ENCODE measurements around the gene LMF2.
A peak's percentile ranks its signal among the peaks of the same experiment; 100 is the strongest.

Gene LMF2

DNA sequence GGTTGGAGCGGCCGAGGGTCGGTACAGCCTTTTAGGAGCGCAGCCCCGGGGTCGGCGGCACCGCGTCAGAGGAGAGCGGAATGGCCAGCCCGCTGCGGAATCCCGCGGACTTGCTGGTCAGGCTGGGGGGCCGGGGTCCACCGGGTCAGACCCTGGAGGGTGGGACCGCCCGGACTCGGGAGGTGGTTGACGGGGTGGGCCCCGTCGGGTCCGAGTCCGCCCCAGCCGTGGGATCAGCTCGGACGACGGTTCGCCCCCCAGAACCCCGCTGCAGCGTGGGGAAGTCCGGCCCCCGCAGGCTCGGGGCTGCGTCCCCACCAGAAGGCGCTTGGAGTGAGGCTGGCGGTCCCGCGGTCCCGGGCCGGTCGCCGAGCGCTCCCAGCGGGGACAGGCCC lies 26.5 kb downstream of the LMF2 start:
- DNase-seq = no peak

GRCh38 chr22:50479721-50480120 lies 27.8 kb downstream of the LMF2 start:
- no peak for DNase-seq

DNA sequence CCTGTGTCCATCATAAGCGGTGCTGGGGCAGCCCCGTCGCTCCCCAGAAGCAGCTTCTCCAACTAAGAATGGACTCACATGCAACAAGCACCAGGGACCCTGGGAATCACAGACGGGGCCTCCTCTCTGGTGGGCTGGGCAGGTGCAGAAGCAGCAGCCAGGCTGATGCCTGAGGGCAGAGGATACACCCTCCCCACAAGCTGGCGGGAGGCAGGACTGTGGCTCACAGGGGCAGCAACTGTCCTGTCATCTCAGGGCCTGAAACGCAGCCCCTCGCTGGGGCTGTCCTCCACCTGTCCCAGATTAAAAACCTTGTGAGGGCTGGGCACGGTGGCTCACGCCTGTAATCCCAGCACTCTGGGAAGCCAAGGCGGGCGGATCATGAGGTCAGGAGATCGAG lies 29.6 kb downstream of the LMF2 start:
- DNase-seq = no peak

DNA sequence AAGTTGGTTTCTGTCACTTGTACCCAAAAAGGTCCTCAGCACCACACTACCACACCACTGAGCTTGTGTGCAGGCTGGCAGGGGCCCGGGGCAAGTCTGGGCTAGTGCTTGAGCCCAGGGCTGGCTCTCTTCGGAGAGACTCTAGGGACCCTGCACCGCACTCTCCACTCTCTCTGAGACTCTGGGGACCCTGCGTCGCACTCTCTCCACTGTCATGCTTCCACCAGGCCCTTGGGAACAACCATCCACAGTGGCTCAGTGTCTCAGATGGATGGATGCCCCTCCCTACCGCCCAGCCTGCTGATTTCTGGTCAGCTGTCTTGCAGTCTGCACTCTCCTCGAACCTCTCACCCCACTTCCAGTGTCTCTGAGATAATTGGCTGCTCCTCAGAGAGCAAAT lies 30.6 kb downstream of the LMF2 start:
- no peak for DNase-seq

DNA sequence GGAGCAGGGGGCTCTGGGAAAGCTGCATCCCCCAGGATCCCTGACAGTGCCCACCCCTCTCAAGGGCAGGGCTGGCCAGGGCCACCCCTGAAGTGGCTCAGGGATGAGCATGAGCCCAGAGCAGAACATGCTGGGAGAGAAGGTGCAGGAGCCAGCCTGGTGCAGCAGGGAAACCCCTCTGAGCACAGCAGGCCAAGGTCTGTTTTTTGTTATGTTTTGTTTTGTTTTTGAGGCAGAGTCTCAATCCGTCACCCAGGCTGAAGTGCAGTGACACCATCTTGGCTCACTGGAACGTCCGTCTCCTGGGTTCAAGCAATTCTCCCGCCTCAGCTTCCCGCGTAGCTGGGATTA lies 31.9 kb downstream of the LMF2 start:
- DNase-seq = no peak

- peak; percentile 91 for DNase-seq
Observed at GRCh38 chr22:50474710-50475651, 32.5 kb downstream of the LMF2 start, which contains the start of gene SBF1. Gene SBF1, minus strand, starts transcription at chr22:50475035. Its CDS starts 195 bp downstream, at chr22:50474840.

GRCh38 chr22:50473855-50474671 lies 33.4 kb downstream of the LMF2 start:
- DNase-seq = peak; percentile 61

DNA sequence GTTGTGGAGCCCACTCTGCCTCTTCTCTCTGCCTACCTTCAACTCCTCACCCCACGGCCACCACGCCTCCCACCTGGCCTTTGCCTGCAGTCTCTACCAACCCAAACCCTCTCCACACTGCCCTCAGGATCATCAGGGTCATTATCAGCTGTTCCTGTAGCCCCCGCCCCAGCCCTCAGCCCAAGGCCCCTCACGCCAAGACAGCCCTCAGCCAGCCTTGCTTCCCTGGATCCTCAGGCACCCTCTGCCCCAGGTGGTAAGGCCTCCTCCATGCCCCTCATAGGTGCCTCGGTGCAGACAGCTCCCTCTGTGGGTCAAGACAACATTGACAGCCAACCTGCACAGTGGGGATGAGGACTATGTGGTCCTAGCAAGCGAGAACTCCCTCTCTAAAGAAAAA lies 34.4 kb downstream of the LMF2 start:
- DNase-seq = no peak

- no peak for DNase-seq
Observed at GRCh38 chr22:50471962-50472361, 35.5 kb downstream of the LMF2 start.

- DNase-seq = no peak
Observed at GRCh38 chr22:50471197-50471847, 36.2 kb downstream of the LMF2 start.

GRCh38 chr22:50470491-50470890 lies 37.0 kb downstream of the LMF2 start:
- DNase-seq = no peak

GRCh38 chr22:50469377-50470305 lies 37.9 kb downstream of the LMF2 start:
- peak; percentile 75 for DNase-seq

DNA sequence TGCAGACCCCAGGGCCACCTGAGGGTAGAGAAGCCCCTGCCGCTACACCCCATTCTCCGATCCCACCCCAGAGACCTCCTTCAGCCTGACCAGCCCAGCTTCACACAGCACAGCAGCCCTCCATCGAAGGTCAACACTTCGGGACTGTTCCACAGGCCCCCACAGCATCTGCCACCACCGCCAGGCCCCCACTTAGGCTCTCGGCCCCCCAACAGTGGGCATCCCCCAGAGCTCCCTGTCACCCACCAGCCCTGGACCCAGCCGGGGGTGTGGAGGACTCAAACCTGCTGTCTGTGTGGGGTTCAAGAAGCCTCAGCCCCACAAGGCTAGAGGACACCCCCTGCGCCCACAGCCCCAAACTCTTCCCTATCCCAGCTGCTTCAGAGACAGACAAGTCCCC lies 38.9 kb downstream of the LMF2 start:
- no peak for DNase-seq

DNA sequence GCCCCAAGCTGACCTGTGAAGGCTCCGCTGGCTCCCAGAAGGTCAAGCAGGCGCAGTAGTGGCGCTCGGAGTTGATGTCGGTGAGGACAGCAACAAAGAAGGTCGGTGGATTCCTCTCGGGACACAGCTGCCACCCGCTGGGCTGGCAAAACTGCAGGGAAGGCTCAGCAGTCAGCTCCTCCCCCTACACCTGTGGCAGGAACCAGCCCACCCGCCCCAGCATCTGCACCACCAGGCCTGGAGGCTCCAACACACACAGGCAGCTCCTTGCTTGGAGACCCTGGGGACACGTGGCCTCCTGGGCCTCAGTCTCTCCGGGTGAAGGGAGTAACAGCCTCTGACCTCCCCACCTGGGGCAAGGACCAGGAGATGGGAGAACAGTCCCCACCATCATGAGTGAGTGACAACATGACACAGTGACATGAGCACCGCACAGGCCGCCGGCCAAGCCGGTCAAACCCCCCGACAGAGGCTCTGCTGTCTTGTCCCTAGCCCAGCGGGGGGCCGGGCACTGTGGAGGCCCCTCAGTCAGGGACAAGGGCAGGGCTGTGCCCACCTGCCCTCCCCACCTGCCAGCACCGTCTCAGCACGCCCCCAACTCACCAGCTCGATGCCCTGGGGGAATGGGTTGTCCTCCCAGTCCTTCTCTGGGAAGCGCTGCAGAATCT lies 39.6 kb downstream of the LMF2 start:
- no peak for DNase-seq

DNA sequence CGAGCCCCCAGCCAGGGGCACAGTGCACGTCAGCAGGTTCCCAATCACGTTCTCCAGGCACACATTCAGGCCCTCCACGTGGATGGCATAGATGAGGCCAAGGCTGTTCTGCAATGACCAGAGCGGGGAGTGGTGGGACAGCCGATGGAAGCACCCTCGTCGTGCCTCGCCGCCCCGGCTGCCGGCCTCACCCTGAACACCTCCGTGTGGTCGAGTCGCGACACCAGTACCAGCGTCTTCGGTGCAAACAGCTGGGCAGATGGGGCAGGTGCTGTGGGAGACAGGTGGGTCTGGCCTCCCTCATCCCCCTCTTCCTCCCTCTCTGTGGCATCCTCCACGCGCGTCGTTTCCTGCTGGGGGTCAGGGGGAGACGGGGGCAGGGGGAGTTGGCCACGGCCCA lies 40.2 kb downstream of the LMF2 start:
- DNase-seq = no peak

GRCh38 chr22:50465066-50465930 lies 42.2 kb downstream of the LMF2 start:
- DNase-seq = no peak

- DNase-seq = no peak
Observed at GRCh38 chr22:50464451-50464850, 43.1 kb downstream of the LMF2 start.

DNA sequence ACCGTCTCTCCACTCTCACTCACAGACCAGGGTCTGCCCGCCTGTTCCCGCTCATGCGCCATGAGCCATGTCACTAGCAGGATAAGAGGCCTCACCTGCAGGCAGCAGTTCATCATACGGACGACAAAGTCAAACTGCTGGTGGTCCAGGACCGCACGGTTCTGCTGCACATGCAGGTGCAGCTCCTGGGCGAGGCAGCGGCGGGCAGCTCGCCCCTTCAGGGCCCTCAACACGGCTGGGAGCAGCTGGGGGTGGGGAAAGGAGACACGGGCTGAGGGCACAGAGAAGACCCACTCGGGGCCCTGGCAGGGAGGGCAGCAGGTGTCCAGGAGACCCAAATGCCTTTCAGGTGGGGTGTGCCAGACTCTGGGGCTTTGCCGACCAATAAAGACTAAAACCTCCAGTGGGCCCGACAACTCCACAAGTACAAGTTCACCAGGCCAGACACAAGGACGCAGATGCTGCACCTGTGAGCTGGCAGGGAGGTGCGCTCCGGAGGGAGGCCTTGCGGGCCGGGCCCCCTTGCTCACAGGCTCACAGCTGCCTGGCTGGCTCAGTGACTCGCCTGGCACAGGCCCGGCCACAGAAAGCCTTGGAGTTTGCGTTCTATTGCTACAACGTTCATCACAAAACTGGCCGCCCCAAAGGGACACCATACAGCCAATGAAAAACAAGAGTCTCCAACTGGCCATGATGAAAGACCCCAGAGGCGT lies 44.2 kb downstream of the LMF2 start:
- no peak for DNase-seq

DNA sequence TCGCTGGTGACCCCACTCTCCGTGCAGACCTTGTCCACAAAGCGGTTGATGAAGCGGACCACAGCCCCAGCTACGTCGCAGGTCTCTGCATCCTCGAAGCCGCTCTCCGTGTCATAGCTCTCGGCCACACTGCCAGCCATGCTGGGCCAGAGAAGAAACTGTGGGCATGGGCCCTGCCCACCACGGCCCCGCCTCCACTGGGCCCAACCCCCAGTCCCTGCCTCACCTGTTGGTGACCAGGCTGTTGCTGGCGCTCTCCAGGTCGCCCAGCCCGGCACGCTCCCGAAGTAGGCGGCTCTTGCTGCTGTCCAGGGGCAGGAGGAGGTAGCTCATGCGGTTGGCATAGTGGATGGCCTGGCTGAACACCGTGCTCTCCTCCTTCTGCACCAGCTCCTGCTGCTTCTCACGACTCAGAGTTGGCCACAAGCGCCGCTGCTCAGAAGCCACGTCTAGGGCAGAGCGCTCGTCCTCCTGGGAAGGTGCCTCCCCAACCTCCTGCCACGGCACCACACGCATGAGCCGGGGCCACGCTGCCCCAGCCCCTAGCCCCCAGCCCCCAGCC lies 45.4 kb downstream of the LMF2 start:
- no peak for DNase-seq

- no peak for DNase-seq
Observed at GRCh38 chr22:50461536-50461935, 46.0 kb downstream of the LMF2 start.
